ENCODE results near the gene SPATS1.

DNA sequence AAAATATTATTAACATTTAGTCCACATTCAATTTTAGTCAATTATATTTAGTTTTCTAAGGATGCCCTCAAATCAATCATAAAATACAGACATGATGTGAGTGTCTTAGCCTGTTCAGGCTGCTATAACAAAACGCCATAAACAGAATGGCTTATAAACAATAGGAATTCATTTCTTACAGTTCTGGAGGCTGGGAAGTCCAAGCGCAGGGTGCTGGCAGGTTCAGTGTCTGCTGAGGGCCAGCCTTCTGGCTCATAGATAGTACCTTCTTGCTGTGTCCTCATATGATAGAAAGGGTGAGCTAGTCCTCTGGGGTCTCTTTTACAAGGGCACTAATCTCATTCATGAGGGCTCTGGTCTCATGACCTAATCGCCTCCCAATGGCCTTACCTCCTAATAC is 35.0 kb downstream of the SPATS1 start:
- no peak for TF ChIP-seq CTCF (IDR thresholded peaks at IDR 0.05)
- TF ChIP-seq POLR2A (IDR thresholded peaks at IDR 0.05), result no peak

Measured in heart left ventricle (tissue), 13 donors.